Gastroesophageal sphincter (tissue), 4 donors: ENCODE measurements around the gene ANKFY1. TPM values are rescaled to one million over a fixed set of nuclear protein-coding genes. Genes with fewer than 3 reads are reported as not detected.

Source experiments
- ATAC-seq: fragments of 150-250 bp; one replicate; pipeline ENCODE4 v1.9.1; 2016; ENCODE audit warnings: mild to moderate bottlenecking, moderate library complexity
- H3K27ac ChIP-seq, 4 donors: fragments of 200-600 bp; sonication (generic) in 3 of 4; 1 replicate in 3 of 4; 2 replicates in 1 of 4; pipeline ENCODE4 v1.5.1; 2016 to 2019
- H3K27me3 ChIP-seq: fragments of 200-600 bp; sonication (generic); one replicate; pipeline ENCODE4 v1.5.1; 2019
- H3K36me3 ChIP-seq, 2 donors: fragments of 200-600 bp; sonication (generic); one replicate each; pipeline ENCODE4 v1.5.1; 2019; ENCODE audit warnings: control low read depth in 1 of 2
- H3K4me1 ChIP-seq, 3 donors: fragments of 200-600 bp; sonication (generic); 1 replicate in 2 of 3; 2 replicates in 1 of 3; pipeline ENCODE4 v1.5.1; 2016 to 2019; ENCODE audit warnings: control low read depth in 2 of 3
- H3K4me3 ChIP-seq, 2 donors: fragments of 200-600 bp; sonication (generic); one replicate each; pipeline ENCODE4 v1.5.1; 2019; ENCODE audit warnings: mild to moderate bottlenecking in 1 of 2, moderate library complexity in 1 of 2
- H3K9me3 ChIP-seq, 3 donors: fragments of 200-600 bp; sonication (generic); one replicate each; pipeline ENCODE4 v1.5.1; 2017 to 2019; ENCODE audit warnings: control low read depth in 2 of 3
- CTCF ChIP-seq, 4 experiments: fragments of 200-600 bp in 2 of 4; fragments of 450-650 bp in 2 of 4; sonication (generic) in 1 of 4; IDR thresholded peaks; one replicate each; pipeline ENCODE4 v1.5.1; 2017 to 2019; ENCODE audit warnings: antibody characterized with exemption in 4 of 4, mild to moderate bottlenecking in 2 of 4, moderate library complexity in 2 of 4
- EP300 ChIP-seq: sonication (generic); formaldehyde crosslinking; IDR thresholded peaks from one replicate; pipeline ENCODE4 v1.6.1; 2017; ENCODE audit warnings: antibody characterized with exemption, mild to moderate bottlenecking
- POLR2A ChIP-seq, 2 donors: fragments of 450-650 bp; IDR thresholded peaks; one replicate each; pipeline ENCODE4 v1.6.1; 2017; ENCODE audit warnings: antibody characterized with exemption in 2 of 2, mild to moderate bottlenecking in 2 of 2, moderate library complexity in 1 of 2
- POLR2AphosphoS5 ChIP-seq: sonication (generic); formaldehyde crosslinking; IDR thresholded peaks from one replicate; pipeline ENCODE4 v1.6.1; 2017; ENCODE audit warnings: antibody characterized with exemption
- WGBS, 2 donors: methylation state at CpG; one replicate each; pipeline ENCODE4 v1.1.5; 2018; ENCODE audit warnings: low coverage in 1 of 2; 5-methylcytosine and 5-hydroxymethylcytosine counted together
- total RNA-seq, 4 donors: library from RNA; depleted of rRNA; stranded (reverse); fragments of >200 nt; gene quantifications; one replicate each; pipeline ENCODE4 v1.1.0, GENCODE V29; 2016

ANKFY1 gene
- total RNA-seq, 4 donors from 2014 or later: 22.4 to 46.4 (median 40.2) TPM

DNA sequence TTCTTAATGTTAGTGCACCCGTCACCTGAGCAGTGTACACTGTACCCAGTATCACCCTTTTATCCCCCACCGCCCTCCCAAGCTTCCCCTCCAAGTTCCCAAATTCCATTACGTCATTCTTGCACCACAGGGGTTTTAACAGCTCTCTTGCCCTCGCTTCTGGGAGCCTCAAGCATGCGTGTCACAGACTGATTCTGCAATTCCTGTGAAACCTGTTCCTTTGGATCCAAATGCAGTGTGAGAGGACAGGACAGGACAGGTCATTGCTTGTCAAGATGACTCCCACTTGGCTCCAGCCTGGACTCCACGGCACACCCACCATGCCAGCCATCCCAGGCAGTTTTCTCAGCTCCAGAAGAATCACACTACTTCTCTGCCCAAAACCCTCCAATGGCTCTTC is 76.7 kb downstream of the ANKFY1 start:
- Histone ChIP-seq H3K36me3 (peaks cover 0 to 91% of the 10 kb centered on the region in 2 donors), H3K9me3 (no peaks in the 10 kb centered on the region), H3K27me3 (no peaks in the 10 kb centered on the region), H3K27ac (no peak overlapping the region), H3K4me1 (peaks cover 0 to 10% (median 0%) of the 10 kb centered on the region in 3 donors), H3K4me3 (no peak overlapping the region)
- peak; percentile 55 for ATAC-seq
- TF ChIP-seq EP300: no peak
- TF ChIP-seq POLR2AphosphoS5: no peak
- TF ChIP-seq POLR2A (IDR thresholded peaks at IDR 0.05): no peak
- TF ChIP-seq CTCF (IDR thresholded peaks at IDR 0.05): no peak
- 59 to 70% methylated on average over 3 to 5 of the region's 6 CpGs for WGBS, 2 donors

DNA sequence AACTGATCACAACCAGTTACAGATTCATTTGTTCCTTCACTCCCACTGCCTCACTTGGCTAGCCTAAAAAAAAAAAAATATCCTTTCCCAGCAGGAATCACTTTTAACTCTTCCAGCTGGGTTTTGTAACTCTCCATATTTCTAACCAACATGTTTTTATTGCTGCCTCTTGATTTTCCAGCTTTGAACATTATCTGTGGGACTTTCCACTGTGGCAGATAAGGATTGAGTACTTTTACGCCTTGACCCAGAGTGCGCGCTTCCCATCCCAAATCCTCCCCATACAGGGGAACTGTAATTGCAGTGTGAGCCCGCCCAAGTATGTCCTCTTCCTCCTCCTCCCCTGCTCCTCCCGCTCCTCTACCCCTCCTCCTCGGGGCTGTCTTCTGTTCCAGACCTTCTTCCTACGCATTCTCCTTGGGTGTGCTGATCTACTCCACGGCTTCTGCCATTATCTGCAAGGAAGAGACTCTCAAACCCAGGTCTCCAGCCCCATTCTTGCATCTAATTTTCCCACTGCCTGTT is 77.4 kb downstream of the ANKFY1 start:
- no peaks in the 10 kb centered on the region for H3K9me3 ChIP-seq
- H3K4me3 ChIP-seq: no peak overlapping the region
- H3K27ac ChIP-seq: peak overlapping the region in 1 of 4 donors; percentile 9
- H3K4me1 ChIP-seq: peaks cover 0 to 10% (median 0%) of the 10 kb centered on the region in 3 donors
- 43 to 67% methylated on average over 3 to 8 of the region's 8 CpGs for WGBS, 2 donors
- no peaks in the 10 kb centered on the region for H3K27me3 ChIP-seq
- ATAC-seq: peak; percentile 27
- peaks cover 0 to 98% of the 10 kb centered on the region in 2 donors for H3K36me3 ChIP-seq
- no peak for TF ChIP-seq POLR2AphosphoS5
- TF ChIP-seq EP300: no peak
- TF ChIP-seq CTCF (IDR thresholded peaks at IDR 0.05): no peak
- TF ChIP-seq POLR2A (IDR thresholded peaks at IDR 0.05): no peak

DNA sequence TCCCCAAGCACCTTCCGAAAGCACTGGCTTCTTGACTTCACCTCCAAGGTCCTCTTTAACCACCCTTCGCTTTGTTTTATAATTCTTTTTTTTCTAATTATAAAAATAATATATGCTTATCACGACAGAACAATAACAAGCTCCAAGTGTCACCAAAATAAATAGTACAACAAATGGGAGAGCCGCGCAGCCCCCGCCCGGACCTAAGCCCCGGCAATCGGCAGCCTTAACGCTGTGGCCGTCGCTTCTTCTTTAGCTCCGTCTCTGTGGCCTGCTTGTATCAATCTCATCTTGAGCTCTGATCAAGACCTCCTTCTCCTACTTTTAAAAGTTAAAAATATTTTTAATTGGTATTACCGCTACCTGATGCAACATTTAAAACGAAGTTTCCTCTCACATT is 78.1 kb downstream of the ANKFY1 start:
- 91 to 94% methylated on average over 14 to 15 of the region's 15 CpGs for WGBS, 2 donors
- ATAC-seq: no peak
- Histone ChIP-seq H3K4me3 (no peak overlapping the region), H3K36me3 (peaks cover 0 to 99% of the 10 kb centered on the region in 2 donors), H3K4me1 (peaks cover 0 to 7% (median 0%) of the 10 kb centered on the region in 3 donors), H3K27ac (no peak overlapping the region), H3K9me3 (no peaks in the 10 kb centered on the region), H3K27me3 (no peaks in the 10 kb centered on the region)
- TF ChIP-seq POLR2A (IDR thresholded peaks at IDR 0.05) (no peak), EP300 (no peak), CTCF (IDR thresholded peaks at IDR 0.05) (no peak), POLR2AphosphoS5 (no peak)

DNA sequence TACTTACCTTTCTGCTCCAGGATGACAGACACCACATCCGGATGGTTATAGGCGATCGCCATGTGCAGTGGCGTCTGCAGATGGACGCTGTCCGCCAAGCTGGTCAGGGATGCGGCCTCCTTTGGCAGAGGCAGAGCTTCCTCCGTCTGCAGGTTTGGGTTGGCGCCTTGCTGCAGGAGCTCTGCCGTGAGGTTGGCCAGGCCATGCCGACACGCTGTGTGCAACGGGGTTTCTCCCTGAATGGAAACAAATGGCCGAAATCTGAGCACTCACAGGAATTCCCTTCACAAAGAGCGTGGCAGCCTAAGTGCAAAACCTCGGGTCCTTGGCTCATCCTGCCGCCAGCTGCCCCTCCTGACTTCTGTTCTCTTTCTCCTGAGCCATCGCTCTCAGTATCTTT is 79.0 kb downstream of the ANKFY1 start:
- Histone ChIP-seq H3K4me1 (no peaks in the 10 kb centered on the region), H3K27me3 (no peaks in the 10 kb centered on the region), H3K9me3 (no peaks in the 10 kb centered on the region), H3K27ac (no peak overlapping the region), H3K4me3 (no peak overlapping the region), H3K36me3 (peaks cover 0 to 99% of the 10 kb centered on the region in 2 donors)
- ATAC-seq: no peak
- 87 to 93% methylated on average over 4 to 7 of the region's 18 CpGs for WGBS, 2 donors
- TF ChIP-seq POLR2A (IDR thresholded peaks at IDR 0.05): no peak
- no peak for TF ChIP-seq EP300
- TF ChIP-seq POLR2AphosphoS5: no peak
- no peak for TF ChIP-seq CTCF (IDR thresholded peaks at IDR 0.05)

DNA sequence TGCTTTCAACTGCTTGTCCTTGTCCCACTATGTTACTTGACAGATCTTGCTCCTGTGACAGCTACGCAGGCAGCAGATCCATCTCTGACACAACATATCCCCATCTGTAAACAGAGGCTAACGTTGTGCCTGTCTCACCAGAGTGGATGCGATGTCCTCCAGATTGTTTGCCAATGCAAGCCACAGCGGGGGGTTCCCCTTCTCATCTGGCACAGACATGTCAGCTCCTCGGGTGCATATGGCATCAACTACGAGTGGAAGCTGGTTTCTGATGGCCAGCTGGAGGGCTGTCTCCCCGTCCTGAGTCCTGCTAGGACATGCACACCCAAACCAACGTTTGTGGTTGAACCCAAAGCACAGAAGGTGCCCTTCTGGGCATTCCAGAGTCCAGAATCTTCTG is 81.7 kb downstream of the ANKFY1 start:
- TF ChIP-seq POLR2A (IDR thresholded peaks at IDR 0.05) (no peak), EP300 (no peak), POLR2AphosphoS5 (no peak), CTCF (IDR thresholded peaks at IDR 0.05) (no peak)

More for the DNA sequence above, 81.7 kb downstream of the ANKFY1 start:
- H3K36me3 ChIP-seq: peaks cover 0 to 100% of the 10 kb centered on the region in 2 donors
- H3K27ac ChIP-seq: no peak overlapping the region
- 63 to 74% methylated on average over 4 to 5 of the region's 8 CpGs for WGBS, 2 donors
- no peaks in the 10 kb centered on the region for H3K9me3 ChIP-seq
- no peak overlapping the region for H3K4me3 ChIP-seq
- H3K27me3 ChIP-seq: no peaks in the 10 kb centered on the region
- no peaks in the 10 kb centered on the region for H3K4me1 ChIP-seq
- ATAC-seq: no peak
